ENCODE data around the gene RPS2.

GRCh38 chr16:2006317-2006716 lies 41.7 kb upstream of the RPS2 start:
- TF ChIP-seq CTCF (IDR thresholded peaks at IDR 0.05; ENCODE audit: insufficient read depth, low read length) (no peak), REST (IDR thresholded peaks at IDR 0.05; ENCODE audit: insufficient replicate concordance, low read depth) (no peak)

All from HL-60 (cell line).